Central memory CD8-positive, alpha-beta T cell (primary cell): Measurements from ENCODE around the gene PDIA5.
"Not testable (repeated sequence)": the region's sequence is repeated elsewhere in the genome, so short reads cannot be mapped to it uniquely, and the experiment has no call there.

Experiments used
- ATAC-seq: fragments of 150-1000 bp; cut with Tn5 transposase; replicated peaks from 2 replicates; pipeline ENCODE4 v1.10.0; 2022; ENCODE audit warnings: mild to moderate bottlenecking, moderate FRiP score, moderate number of reproducible peaks; ENCODE audit not compliant: poor library complexity, severe bottlenecking; ENCODE audit errors: extremely low read depth
- DNase-seq, 2 donors: peaks; one replicate each; pipeline ENCODE4 v3.0.0; 2021; ENCODE audit warnings: low spot score in 2 of 2
- H3K27ac Mint-ChIP-seq: one replicate; pipeline ENCODE4 v1.8.0; 2022; ENCODE audit warnings: low read depth, mild to moderate bottlenecking, moderate library complexity, mixed read lengths
- H3K27me3 Mint-ChIP-seq: one replicate; pipeline ENCODE4 v1.8.0; 2022; ENCODE audit warnings: mixed read lengths
- H3K36me3 Mint-ChIP-seq: one replicate; pipeline ENCODE4 v1.8.0; 2022; ENCODE audit warnings: mild to moderate bottlenecking, moderate library complexity, mixed read lengths; ENCODE audit not compliant: insufficient read depth
- H3K4me1 Mint-ChIP-seq: one replicate; pipeline ENCODE4 v1.8.0; 2022; ENCODE audit warnings: mixed read lengths
- H3K4me3 Mint-ChIP-seq: one replicate; pipeline ENCODE4 v1.8.0; 2022; ENCODE audit warnings: mild to moderate bottlenecking, moderate library complexity, mixed read lengths
- H3K9me3 Mint-ChIP-seq: one replicate; pipeline ENCODE4 v1.8.0; 2022; ENCODE audit warnings: mixed read lengths

The PDIA5 gene

DNA sequence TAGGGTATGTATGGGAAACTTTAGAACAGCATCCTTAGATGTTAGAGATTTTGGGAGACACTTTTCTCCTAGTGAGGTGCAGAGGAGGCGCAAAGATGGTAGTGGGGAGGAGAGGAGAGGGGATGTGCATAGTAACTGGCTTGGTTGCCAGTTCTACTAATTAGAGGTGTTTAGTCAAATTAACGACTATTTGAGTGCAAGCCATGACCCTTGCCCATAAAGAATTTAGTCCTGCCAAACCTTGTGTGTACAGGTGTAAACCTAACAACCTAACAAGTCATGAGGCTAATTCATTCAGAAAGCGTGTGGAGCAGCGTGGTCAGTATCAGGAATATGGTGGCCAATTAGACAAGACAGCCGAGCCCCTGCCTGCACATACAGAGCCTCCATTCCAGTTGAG lies 72.7 kb downstream of the PDIA5 start:
- Mint-ChIP-seq H3K4me3 (no peak overlapping the region), H3K36me3 (peaks cover 2% of the 10 kb centered on the region), H3K9me3 (no peaks in the 10 kb centered on the region), H3K27me3 (no peaks in the 10 kb centered on the region), H3K4me1 (no peaks in the 10 kb centered on the region), H3K27ac (no peak overlapping the region)
- DNase-seq (no peak), ATAC-seq (no peak)

DNA sequence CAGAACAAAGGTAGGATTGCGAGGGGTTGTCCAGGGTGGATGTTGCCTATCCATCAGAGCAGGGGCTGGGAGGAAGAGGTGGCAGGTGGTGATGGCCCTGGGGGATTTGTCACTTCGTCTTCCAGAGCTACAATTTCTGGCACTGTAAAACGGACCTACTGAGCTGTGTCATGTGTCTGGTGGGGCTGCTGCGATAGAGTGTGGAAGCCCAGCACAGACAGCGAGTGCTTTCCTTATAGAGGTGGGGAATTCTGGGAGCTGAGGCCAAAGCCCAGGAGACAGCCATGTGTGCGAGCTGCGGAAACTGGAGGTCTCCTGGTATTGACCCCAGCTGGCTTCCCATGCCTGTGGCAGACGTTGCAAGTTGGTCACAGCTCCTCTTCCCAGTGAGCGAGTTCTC lies 73.7 kb downstream of the PDIA5 start:
- Mint-ChIP-seq H3K4me3 (no peak overlapping the region), H3K36me3 (peaks cover 4% of the 10 kb centered on the region), H3K27me3 (no peaks in the 10 kb centered on the region), H3K9me3 (no peaks in the 10 kb centered on the region), H3K27ac (no peak overlapping the region), H3K4me1 (no peaks in the 10 kb centered on the region)
- ATAC-seq (no peak), DNase-seq (no peak)

DNA sequence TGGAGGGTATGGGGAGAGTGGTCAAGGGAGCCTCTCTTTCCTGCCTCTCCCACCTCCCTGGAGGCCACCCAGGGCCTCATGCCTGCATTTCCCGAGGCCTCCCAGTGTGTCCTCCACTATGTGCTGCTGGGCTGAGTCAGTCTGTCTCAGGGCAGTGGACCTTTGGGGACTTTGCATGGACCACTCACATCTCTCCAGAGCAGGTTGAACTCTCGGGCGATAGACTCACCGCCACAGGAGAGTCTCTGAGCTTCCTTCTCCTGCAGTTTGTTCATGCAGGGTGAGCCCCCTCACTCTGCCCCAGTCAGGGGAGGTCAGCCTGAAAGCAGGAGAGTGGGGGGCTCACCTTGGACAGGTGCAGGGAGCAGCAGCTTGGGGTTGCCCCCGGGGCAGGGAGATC lies 74.5 kb downstream of the PDIA5 start:
- no peak for ATAC-seq
- DNase-seq = no peak
- Mint-ChIP-seq H3K27me3 (no peaks in the 10 kb centered on the region), H3K27ac (no peak overlapping the region), H3K4me3 (no peak overlapping the region), H3K36me3 (peaks cover 4% of the 10 kb centered on the region), H3K9me3 (no peaks in the 10 kb centered on the region), H3K4me1 (no peaks in the 10 kb centered on the region)

DNA sequence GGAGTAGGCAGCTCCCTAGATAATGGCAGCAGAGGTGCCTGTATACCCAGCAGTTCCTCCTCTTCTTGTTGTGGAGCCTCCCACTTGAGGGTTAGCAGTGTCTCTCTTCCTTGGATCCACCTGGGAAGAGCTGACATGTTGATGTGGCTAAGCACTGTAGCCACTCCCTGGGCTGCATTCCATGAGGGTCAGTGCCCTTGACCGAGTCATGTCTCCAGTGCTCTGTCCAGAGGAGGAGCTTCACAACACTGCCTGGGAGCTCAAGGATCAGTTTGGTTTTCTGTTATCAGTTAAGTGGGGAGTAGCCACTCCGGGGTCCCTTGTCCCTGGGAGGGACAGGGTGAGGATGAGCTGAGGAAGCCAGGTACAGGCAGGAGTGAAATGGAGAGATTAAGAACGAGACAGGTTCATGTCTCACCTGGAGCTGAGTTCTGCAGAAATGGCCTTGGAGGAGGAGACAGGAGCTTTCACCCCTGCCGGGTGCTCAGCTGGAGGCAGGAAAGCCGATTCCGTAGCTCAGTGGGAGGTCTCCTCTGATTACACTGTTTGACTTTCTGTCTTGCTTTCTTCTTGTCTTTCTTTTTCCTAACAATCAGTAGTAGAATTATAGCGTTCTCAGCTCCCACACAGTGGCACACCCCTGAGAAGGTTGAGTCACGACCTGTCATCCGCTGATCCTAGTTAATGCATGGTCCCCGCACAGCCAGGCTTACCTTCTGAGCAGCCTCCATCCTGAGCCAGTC lies 77.0 kb downstream of the PDIA5 start:
- H3K4me1 Mint-ChIP-seq = no peaks in the 10 kb centered on the region
- no peak for DNase-seq
- H3K27ac Mint-ChIP-seq = no peak overlapping the region

DNA sequence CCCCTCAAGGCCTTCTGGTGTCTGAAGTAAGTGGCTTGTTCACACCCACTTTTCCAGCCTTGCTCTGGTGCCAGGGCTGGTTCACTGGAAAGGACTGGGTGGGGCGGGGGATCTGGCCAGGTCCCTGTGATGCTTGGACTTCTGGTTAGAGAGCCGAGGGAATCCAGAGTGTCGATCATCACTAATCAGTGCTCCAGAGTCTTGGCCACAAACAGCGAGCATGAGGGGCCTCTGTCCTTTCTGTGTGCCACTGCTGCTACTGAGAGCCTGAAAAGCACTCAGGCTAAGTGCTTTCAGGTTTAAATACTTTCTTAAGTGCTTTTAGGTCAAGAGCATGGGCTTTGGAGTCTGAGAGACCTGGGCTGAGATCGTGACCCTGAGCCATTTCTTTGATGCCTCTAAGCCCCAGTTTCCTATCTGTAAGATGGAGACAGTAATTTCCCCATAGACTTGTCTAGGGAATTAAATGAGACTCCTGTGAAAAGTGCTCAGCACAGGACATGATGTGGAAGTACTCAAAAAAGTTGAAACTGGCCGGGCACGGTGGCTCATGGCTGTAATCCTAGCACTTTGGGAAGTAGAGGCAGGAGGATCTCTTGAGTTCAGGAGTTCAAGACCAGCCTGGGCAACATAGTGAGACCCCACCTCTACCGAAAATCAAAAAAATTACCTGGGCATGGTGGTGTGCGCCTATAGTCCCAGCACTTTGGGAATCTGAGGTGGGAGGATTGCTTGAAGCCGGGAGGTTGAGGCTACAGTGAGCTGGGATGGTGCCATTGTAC lies 81.1 kb downstream of the PDIA5 start:
- peaks cover 4% of the 10 kb centered on the region for H3K4me1 Mint-ChIP-seq
- H3K27me3 Mint-ChIP-seq = no peaks in the 10 kb centered on the region
- no peak overlapping the region for H3K4me3 Mint-ChIP-seq
- H3K36me3 Mint-ChIP-seq = peaks cover 2% of the 10 kb centered on the region
- peaks cover 6% of the 10 kb centered on the region for H3K9me3 Mint-ChIP-seq
- DNase-seq (no peak), ATAC-seq (no peak)
- H3K27ac Mint-ChIP-seq = peak overlapping the region; percentile 39

More for the DNA sequence above, 77.0 kb downstream of the PDIA5 start:
- no peak overlapping the region for H3K4me3 Mint-ChIP-seq
- no peaks in the 10 kb centered on the region for H3K27me3 Mint-ChIP-seq
- no peak for ATAC-seq
- H3K9me3 Mint-ChIP-seq = no peaks in the 10 kb centered on the region
- peaks cover 4% of the 10 kb centered on the region for H3K36me3 Mint-ChIP-seq

DNA sequence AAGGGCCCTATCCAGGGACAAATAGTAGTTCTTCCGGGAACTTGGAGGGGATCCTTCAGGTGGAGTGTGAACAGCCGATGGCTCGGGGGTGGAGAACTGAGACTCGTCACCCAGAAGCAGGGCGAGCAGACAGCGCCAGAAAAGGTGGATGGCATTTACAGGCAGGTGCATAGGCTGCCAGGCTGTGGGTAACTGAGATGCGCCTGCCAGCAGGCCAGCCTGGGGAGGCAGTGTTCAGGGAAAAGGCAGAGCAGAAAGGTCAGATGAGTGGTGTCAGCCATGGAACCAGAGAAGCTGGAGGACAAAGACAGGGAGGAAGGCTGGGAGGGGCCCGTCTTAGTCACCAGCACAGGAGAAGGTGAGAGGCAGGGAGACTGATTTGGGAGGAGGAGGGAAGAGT lies 81.9 kb downstream of the PDIA5 start:
- H3K36me3 Mint-ChIP-seq = peaks cover 2% of the 10 kb centered on the region
- peaks cover 6% of the 10 kb centered on the region for H3K9me3 Mint-ChIP-seq
- H3K27me3 Mint-ChIP-seq = no peaks in the 10 kb centered on the region
- no peak overlapping the region for H3K4me3 Mint-ChIP-seq
- ATAC-seq = no peak
- peaks cover 4% of the 10 kb centered on the region for H3K4me1 Mint-ChIP-seq
- no peak for DNase-seq
- peak overlapping the region; percentile 39 for H3K27ac Mint-ChIP-seq

DNA sequence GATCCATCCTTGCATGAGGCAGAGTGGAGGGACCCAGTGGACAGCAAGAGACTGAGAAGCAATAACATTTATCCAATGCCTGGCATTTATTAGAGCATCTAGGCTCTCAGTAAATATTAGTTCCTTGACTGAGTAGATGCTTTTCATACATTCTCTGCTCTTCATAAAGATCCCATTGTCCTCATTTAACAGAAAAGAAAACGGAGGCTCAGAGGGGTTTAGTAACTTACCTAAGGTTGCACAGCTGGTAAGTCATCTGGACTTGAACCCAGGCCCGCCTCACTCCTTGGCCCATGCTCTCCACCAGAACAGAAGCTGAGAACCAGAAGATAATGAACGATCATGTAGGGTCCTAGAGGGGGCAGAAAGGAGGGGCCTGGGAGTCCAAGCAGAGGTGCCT lies 82.7 kb downstream of the PDIA5 start:
- DNase-seq (no peak), ATAC-seq (no peak)
- H3K36me3 Mint-ChIP-seq = peaks cover 2% of the 10 kb centered on the region
- no peaks in the 10 kb centered on the region for H3K27me3 Mint-ChIP-seq
- H3K9me3 Mint-ChIP-seq = peaks cover 6% of the 10 kb centered on the region
- no peak overlapping the region for H3K4me3 Mint-ChIP-seq
- no peak overlapping the region for H3K27ac Mint-ChIP-seq
- peaks cover 4% of the 10 kb centered on the region for H3K4me1 Mint-ChIP-seq

DNA sequence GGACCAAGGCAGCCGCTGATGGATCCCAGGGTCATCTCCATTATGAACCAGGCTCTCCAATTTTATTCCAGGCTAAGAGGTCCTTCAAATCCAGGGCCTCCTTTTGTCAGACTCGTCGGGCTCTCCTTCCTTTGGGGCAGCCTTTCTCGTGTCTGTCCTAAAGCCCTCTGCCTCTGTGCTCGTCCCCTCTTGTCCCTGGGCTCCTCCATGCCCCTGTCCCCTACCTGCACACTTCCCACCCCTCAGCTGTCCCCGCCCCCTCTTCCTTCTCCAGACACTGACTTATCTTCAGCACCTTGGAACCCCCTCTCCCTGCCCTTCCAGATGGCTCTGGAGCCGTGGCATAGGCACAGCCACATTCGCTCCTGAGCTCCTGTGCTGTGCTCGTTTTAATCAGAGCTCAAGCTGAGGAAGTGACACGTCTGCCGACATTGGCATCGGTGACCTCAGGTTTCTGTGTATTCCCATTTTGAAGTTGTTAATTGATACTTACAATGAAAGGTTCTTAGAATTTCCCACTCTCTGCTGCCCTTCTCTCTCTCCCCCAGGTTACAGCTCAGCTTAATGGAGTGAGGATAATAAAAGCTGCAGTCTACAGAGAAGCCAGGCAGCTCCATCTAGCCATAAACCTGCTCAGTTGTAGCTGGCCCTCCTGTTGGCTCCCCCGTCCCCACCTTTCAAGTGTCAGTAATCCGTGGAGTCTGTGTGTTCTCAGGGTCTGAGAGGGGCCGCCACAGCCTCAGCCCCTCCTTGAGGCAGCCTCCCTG lies 83.8 kb downstream of the PDIA5 start:
- peaks cover 6% of the 10 kb centered on the region for H3K9me3 Mint-ChIP-seq
- DNase-seq (no peak), ATAC-seq (no peak)
- no peaks in the 10 kb centered on the region for H3K27me3 Mint-ChIP-seq
- H3K36me3 Mint-ChIP-seq = peaks cover 1% of the 10 kb centered on the region
- no peak overlapping the region for H3K4me3 Mint-ChIP-seq
- H3K27ac Mint-ChIP-seq = peak overlapping the region; percentile 98
- peaks cover 4% of the 10 kb centered on the region for H3K4me1 Mint-ChIP-seq

DNA sequence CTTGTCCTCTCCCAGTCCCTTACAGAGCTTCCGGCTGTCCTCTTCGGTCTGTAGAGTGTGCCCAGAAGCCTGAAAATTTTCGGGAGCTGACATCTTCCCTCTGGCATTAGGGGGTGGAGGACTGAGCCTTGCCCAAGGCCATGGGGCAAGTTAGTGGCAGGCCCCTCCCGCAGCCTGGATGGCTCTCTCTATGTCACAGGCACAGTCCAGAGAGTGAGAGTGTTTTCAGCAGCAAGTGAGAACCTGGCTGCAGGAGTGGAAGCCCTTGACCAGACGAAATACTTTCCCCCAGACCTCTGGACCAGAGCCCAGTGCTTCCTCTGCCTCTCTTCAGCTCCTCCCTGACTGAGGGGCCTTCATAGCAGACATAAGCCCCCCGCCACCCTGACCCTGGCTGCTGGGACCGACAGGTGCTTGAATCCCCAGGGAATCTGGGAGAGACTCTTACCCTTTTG lies 84.5 kb downstream of the PDIA5 start:
- peaks cover 1% of the 10 kb centered on the region for H3K36me3 Mint-ChIP-seq

DNA sequence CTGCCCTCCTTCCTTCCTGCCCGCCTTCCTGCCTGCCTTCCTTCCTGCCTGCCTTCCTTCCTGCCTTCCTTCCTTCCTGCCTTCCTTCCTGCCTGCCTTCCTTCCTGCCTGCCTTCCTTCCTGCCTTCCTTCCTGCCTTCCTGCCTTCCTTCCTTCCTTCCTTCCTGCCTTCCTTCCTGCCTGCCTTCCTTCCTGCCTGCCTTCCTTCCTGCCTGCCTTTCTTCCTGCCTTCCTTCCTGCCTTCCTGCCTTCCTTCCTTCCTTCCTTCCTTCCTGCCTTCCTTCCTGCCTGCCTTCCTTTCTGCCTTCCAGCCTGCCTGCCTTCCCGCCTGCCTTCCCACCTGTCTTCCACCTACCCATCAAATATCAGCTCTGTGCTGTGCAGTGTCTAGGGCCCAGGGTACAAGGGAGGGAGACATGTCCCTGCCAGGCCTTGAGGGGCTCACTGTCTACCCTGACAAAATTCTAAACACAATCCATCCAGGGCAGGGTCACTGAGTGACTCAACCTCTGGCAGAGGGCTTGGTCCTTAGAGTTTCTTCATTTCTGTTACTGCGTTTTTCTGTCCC lies 85.1 kb downstream of the PDIA5 start:
- not testable (repeated sequence) for DNase-seq, H3K36me3 Mint-ChIP-seq, H3K27me3 Mint-ChIP-seq, H3K9me3 Mint-ChIP-seq, H3K4me1 Mint-ChIP-seq, H3K4me3 Mint-ChIP-seq, ATAC-seq
- peak overlapping the region; percentile 98 for H3K27ac Mint-ChIP-seq

More for the DNA sequence above, 84.5 kb downstream of the PDIA5 start:
- no peak for DNase-seq
- H3K4me1 Mint-ChIP-seq = peaks cover 4% of the 10 kb centered on the region
- peak overlapping the region; percentile 98 for H3K27ac Mint-ChIP-seq
- no peak overlapping the region for H3K4me3 Mint-ChIP-seq
- H3K27me3 Mint-ChIP-seq = no peaks in the 10 kb centered on the region
- no peak for ATAC-seq
- H3K9me3 Mint-ChIP-seq = peaks cover 6% of the 10 kb centered on the region

DNA sequence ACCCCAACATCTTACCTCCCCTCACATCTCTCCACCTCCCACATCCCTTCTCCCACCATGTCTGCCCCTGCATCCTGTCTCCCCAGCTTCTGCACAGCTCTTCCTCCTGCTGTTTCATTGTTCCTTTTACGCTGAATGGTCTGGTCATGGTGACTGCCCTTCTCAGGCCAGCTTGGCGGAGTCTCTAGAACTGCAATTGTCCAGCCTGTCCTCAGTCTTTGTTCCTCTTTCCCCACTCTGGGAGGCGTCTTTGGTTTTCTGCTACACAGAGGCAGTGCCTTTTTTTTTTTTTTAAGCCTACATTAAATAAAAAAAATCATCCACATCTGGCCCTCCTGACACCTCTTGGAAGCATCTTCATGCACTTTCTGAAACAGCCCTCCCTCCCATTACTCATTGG lies 85.9 kb downstream of the PDIA5 start:
- peak overlapping the region; percentile 98 for H3K27ac Mint-ChIP-seq
- peaks cover 4% of the 10 kb centered on the region for H3K4me1 Mint-ChIP-seq

More for the DNA sequence above, 85.9 kb downstream of the PDIA5 start:
- no peaks in the 10 kb centered on the region for H3K27me3 Mint-ChIP-seq
- H3K36me3 Mint-ChIP-seq = peaks cover 1% of the 10 kb centered on the region
- DNase-seq (no peak), ATAC-seq (no peak)
- no peak overlapping the region for H3K4me3 Mint-ChIP-seq
- peaks cover 6% of the 10 kb centered on the region for H3K9me3 Mint-ChIP-seq
